Keratinocyte (primary cell): Measurements from ENCODE around the gene MUC6. TPM values are rescaled to one million over a fixed set of nuclear protein-coding genes. Genes with fewer than 3 reads are reported as not detected.
A peak's percentile ranks its signal among the peaks of the same experiment; 100 is the strongest.
"Not testable (repeated sequence)": the region's sequence is repeated elsewhere in the genome, so short reads cannot be mapped to it uniquely, and the experiment has no call there.

ENCODE experiments used
- DNase-seq: peaks from one replicate; pipeline ENCODE4 v3.0.0-alpha.2; 2011; ENCODE audit warnings: low read depth, missing footprints, low spot score
- FAIRE-seq: peaks from 2 replicates; lab custom pipeline; 2011; peaks lifted over from hg19 to GRCh38; lab: Jason Lieb, UNC
- H2AFZ ChIP-seq: 2 replicates; pipeline ENCODE4 v1.6.0; 2012; ENCODE audit warnings: low read length, control low read depth, inconsistent platforms; ENCODE audit not compliant: control insufficient read depth
- H3K27ac ChIP-seq: 2 replicates; pipeline ENCODE4 v1.5.1; 2011; ENCODE audit warnings: low read length; ENCODE audit not compliant: control insufficient read depth, insufficient read depth
- H3K27me3 ChIP-seq: 3 replicates; pipeline ENCODE4 v1.6.0; 2011; ENCODE audit warnings: low read length; ENCODE audit not compliant: control insufficient read depth, insufficient read depth; ENCODE audit errors: extremely low read depth
- H3K36me3 ChIP-seq, 2 experiments: 2 replicates in 1 of 2; 3 replicates in 1 of 2; pipeline ENCODE4 v1.5.1; 2011; ENCODE audit warnings: low read length in 2 of 2, mild to moderate bottlenecking in 1 of 2; ENCODE audit not compliant: control insufficient read depth in 2 of 2, insufficient read depth in 2 of 2; ENCODE audit errors: extremely low read depth in 1 of 2
- H3K4me1 ChIP-seq: 3 replicates; pipeline ENCODE4 v1.5.1; 2011; ENCODE audit warnings: low read length; ENCODE audit not compliant: control insufficient read depth, insufficient read depth; ENCODE audit errors: extremely low read depth
- H3K4me2 ChIP-seq: 3 replicates; pipeline ENCODE4 v1.6.0; 2011; ENCODE audit warnings: low read depth, low read length; ENCODE audit not compliant: control insufficient read depth, insufficient read depth; ENCODE audit errors: extremely low read depth
- H3K4me3 ChIP-seq, 3 experiments: fragments of 200-600 bp in 1 of 3; sonication (generic) in 1 of 3; 2 replicates in 2 of 3; 3 replicates in 1 of 3; pipeline ENCODE4 v1.5.1; 2011 to 2016; ENCODE audit warnings: low read length in 3 of 3, mild to moderate bottlenecking in 3 of 3, control low read depth in 2 of 3, inconsistent platforms in 1 of 3, low read depth in 1 of 3, mixed read lengths in 1 of 3, mixed run types in 1 of 3, moderate library complexity in 1 of 3; ENCODE audit not compliant: control insufficient read depth in 2 of 3, insufficient read depth in 2 of 3; ENCODE audit errors: extremely low read depth in 1 of 3
- H3K79me2 ChIP-seq: 2 replicates; pipeline ENCODE4 v1.6.0; 2012; ENCODE audit warnings: low read length; ENCODE audit not compliant: control insufficient read depth, insufficient read depth
- H3K9ac ChIP-seq: 3 replicates; pipeline ENCODE4 v1.6.0; 2011; ENCODE audit warnings: low read length; ENCODE audit not compliant: control insufficient read depth, insufficient read depth; ENCODE audit errors: extremely low read depth
- H3K9me1 ChIP-seq: 3 replicates; pipeline ENCODE4 v1.6.0; 2011; ENCODE audit warnings: low read length; ENCODE audit not compliant: control insufficient read depth, insufficient read depth; ENCODE audit errors: extremely low read depth
- H3K9me3 ChIP-seq: 2 replicates; pipeline ENCODE4 v1.5.1; 2012; ENCODE audit warnings: low read depth, low read length; ENCODE audit not compliant: control insufficient read depth
- H4K20me1 ChIP-seq: 3 replicates; pipeline ENCODE4 v1.6.0; 2011; ENCODE audit warnings: low read length; ENCODE audit not compliant: control insufficient read depth, insufficient read depth; ENCODE audit errors: extremely low read depth
- EZH2 ChIP-seq: IDR thresholded peaks from one replicate; pipeline ENCODE4 v1.6.1; 2012; ENCODE audit warnings: inconsistent platforms, mild to moderate bottlenecking, low read length, moderate library complexity
- dilution Hi-C: fragments of 300-500 bp; cut with MboI; formaldehyde crosslinking; loops from one replicate; pipeline ENCODE4 v1.7.0; 2020; ENCODE audit warnings: low sequenced_read_pairs; ENCODE audit not compliant: extremely low pct_ligation_motif_present
- polyA plus RNA-seq, 5 experiments: library from polyadenylated mRNA; depleted of rRNA in 3 of 5; stranded (reverse) in 3 of 5; stranded (forward) in 1 of 5; unstranded in 1 of 5; fragments of >200 nt; gene quantifications; 1 replicate in 1 of 5; 2 replicates in 3 of 5; 3 replicates in 1 of 5; pipeline versions ENCODE4 v1.2.1 to v1.2.3, GENCODE V29; 2011 to 2012; ENCODE audit warnings: missing spikeins in 2 of 5, low read depth in 1 of 5, low replicate concordance in 1 of 5
- TF ChIP-seq, protein P1 (sequence below), 3 experiments: IDR thresholded peaks in 1 of 3; conservative IDR thresholded peaks in 1 of 3; optimal IDR thresholded peaks in 1 of 3; 2 replicates in 2 of 3; 3 replicates in 1 of 3; pipeline versions ENCODE3 to v1.5.1; 2011; ENCODE audit warnings: low read length in 3 of 3, mild to moderate bottlenecking in 3 of 3, moderate library complexity in 2 of 3, control low read depth in 1 of 3, inconsistent platforms in 1 of 3; ENCODE audit not compliant: insufficient read depth in 2 of 3; ENCODE audit errors: extremely low read depth in 1 of 3

Gene MUC6
- polyA plus RNA-seq, 1 donor (not counting 4 experiments of a cell fraction or from before 2014, with no cell fraction given): not detected

DNA sequence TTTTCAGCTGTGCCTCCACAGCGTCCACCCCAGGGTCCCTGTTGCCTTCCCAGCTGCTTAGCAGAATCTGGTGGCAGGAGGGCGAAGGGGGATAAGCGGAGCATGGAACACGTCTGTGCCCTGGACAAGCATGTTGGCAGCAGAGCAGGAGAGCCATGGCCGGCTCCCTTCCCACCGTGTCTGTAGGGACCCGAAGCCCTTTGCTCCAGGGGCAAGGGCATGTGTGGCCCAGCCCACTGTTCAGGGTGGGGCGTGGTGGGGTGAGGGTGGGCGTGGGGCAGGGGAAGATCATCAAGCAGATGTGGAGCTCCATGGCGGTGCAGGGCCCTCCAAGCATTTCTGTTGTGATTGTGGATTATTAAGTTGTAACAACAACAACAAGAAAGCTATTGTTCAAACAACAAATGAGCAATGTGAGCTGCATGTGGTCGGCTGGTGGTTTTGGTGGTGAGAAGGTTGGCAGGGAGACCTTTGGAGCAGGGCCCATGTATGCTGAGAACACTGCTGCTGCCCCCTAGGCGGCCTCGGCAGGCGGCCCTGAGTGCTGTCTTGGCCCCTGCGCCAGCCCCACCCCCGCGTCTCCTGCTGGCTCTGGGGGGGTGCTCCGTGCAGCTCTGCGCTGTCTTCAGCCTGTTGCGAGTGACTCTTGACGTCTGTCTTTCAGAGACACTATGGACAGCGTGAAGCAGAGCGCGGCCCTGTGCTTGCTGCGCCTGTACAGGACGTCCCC, 59.9 kb downstream of the MUC6 start:
- H3K4me3 ChIP-seq: no peak overlapping the region
- H3K27ac ChIP-seq: no peak overlapping the region
- H2AFZ ChIP-seq: no peak overlapping the region
- H3K9ac ChIP-seq: no peak overlapping the region
- DNase-seq (no peak), FAIRE-seq (no peak)
- H3K79me2 ChIP-seq: peaks cover 3% of the 10 kb centered on the region
- H3K9me1 ChIP-seq: no peaks in the 10 kb centered on the region
- H3K4me1 ChIP-seq: no peaks in the 10 kb centered on the region
- H3K4me2 ChIP-seq: no peak overlapping the region
- H3K36me3 ChIP-seq: peaks cover 28 to 37% of the 10 kb centered on the region in 2 experiments
- H3K27me3 ChIP-seq: no peaks in the 10 kb centered on the region
- no peaks in the 10 kb centered on the region for H3K9me3 ChIP-seq
- TF ChIP-seq, protein P1, sequence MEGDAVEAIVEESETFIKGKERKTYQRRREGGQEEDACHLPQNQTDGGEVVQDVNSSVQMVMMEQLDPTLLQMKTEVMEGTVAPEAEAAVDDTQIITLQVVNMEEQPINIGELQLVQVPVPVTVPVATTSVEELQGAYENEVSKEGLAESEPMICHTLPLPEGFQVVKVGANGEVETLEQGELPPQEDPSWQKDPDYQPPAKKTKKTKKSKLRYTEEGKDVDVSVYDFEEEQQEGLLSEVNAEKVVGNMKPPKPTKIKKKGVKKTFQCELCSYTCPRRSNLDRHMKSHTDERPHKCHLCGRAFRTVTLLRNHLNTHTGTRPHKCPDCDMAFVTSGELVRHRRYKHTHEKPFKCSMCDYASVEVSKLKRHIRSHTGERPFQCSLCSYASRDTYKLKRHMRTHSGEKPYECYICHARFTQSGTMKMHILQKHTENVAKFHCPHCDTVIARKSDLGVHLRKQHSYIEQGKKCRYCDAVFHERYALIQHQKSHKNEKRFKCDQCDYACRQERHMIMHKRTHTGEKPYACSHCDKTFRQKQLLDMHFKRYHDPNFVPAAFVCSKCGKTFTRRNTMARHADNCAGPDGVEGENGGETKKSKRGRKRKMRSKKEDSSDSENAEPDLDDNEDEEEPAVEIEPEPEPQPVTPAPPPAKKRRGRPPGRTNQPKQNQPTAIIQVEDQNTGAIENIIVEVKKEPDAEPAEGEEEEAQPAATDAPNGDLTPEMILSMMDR (optimal IDR thresholded peaks at IDR 0.05 in 1 of 3, IDR thresholded peaks at IDR 0.05 in 1 of 3, conservative IDR thresholded peaks at IDR 0.05 in 1 of 3; ENCODE audit: extremely low read depth in 1 of 3, insufficient read depth in 2 of 3, low read length in 3 of 3): no peak
- no peak for TF ChIP-seq EZH2
- peaks cover 2% of the 10 kb centered on the region for H4K20me1 ChIP-seq
- dilution Hi-C loops: no loop called here

DNA sequence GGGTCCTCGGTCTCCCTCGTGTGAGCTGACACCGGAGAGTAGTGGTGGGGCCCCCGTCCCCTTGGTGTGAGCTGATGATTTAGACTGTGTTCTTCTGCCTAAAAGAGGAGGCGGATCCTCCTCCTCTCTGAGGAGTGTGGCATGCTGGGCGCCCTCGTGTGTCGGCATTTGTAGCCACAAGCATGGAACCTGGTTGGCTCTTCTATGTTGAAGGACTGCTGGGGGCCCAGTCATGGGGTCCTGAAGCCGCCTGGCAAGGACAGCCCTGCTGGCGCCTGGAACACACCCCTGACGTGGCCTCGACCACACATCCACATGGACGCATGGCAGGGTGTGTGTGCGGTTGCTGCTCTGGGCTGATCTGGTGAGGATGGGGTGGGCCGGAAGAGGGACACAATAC, 60.7 kb downstream of the MUC6 start:
- H3K4me3 ChIP-seq: no peak overlapping the region
- no peak for FAIRE-seq
- no peak overlapping the region for H3K27ac ChIP-seq
- no peaks in the 10 kb centered on the region for H3K27me3 ChIP-seq
- DNase-seq: no peak
- dilution Hi-C loops: no loop called here
- H3K4me1 ChIP-seq: no peaks in the 10 kb centered on the region
- H3K9me3 ChIP-seq: no peaks in the 10 kb centered on the region
- TF ChIP-seq, protein P1 (optimal IDR thresholded peaks at IDR 0.05 in 1 of 3, IDR thresholded peaks at IDR 0.05 in 1 of 3, conservative IDR thresholded peaks at IDR 0.05 in 1 of 3; ENCODE audit: extremely low read depth in 1 of 3, insufficient read depth in 2 of 3, low read length in 3 of 3): peak; percentile 15 to 40 (median 27)
- no peak for TF ChIP-seq EZH2
- H3K36me3 ChIP-seq: peaks cover 26 to 34% of the 10 kb centered on the region in 2 experiments
- H3K4me2 ChIP-seq: no peak overlapping the region
- no peak overlapping the region for H3K9ac ChIP-seq
- peaks cover 3% of the 10 kb centered on the region for H4K20me1 ChIP-seq
- no peak overlapping the region for H2AFZ ChIP-seq
- H3K79me2 ChIP-seq: peaks cover 3% of the 10 kb centered on the region
- no peaks in the 10 kb centered on the region for H3K9me1 ChIP-seq

DNA sequence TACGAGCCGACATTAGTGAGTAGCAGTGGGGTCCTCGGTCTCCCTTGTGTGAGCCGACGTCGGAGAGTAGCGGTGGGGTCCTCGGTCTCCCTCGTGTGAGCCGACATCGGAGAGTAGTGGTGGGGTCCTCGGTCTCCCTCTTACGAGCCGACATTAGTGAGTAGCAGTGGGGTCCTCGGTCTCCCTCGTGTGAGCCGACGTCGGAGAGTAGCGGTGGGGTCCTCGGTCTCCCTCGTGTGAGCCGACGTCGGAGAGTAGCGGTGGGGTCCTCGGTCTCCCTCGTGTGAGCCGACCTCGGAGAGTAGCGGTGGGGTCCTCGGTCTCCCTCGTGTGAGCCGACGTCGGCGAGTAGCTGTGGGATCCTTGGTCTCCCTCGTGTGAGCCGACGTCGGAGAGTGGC, 61.1 kb downstream of the MUC6 start:
- H3K9me1 ChIP-seq, H3K4me2 ChIP-seq, FAIRE-seq, H3K9ac ChIP-seq, H3K4me3 ChIP-seq, H3K79me2 ChIP-seq, H3K4me1 ChIP-seq, dilution Hi-C loops, H3K27me3 ChIP-seq, DNase-seq, H3K9me3 ChIP-seq, H3K27ac ChIP-seq, H2AFZ ChIP-seq, H4K20me1 ChIP-seq: not testable (repeated sequence)
- peaks cover 26 to 34% of the 10 kb centered on the region in 2 experiments for H3K36me3 ChIP-seq
